ENCODE measurements around the gene PSMD14. TPM values are rescaled to one million over a fixed set of nuclear protein-coding genes. Genes with fewer than 3 reads are reported as not detected.

PSMD14 gene
- total RNA-seq, 2 donors from 2014 or later, result 6.6 to 26.2 TPM

DNA sequence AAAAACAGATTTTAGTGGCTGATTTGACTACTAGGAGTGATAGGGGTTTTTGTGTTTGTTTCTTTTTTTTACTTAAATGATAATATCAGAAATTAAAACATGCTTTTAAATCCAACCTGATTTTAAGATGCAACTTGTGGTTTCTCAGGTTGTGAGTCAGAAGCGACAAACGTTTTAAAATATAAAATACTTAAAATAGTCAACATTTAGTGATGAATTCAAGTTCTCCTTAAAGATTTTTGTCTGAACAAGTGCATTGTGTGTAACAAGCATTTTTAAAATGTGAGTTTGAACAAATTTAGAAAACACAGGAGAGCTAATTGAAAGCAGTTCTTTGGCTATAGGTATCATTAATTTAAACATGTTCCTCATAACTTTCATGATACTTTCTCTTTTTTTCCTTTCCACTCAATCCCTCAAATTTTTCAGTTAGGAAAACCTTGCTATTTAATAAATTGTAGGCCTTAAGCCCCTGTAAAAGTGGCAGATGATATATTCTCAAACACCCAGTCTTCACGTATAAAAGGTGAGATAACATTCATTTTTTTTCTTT lies 111.5 kb downstream of the PSMD14 start:
- H3K4me3 ChIP-seq, result no peak overlapping the region
- 57 to 68% methylated on average over 3 of the region's 3 CpGs for WGBS, 2 donors
- H3K27me3 ChIP-seq, result peaks cover 0 to 57% of the 10 kb centered on the region in 2 donors
- no peak overlapping the region for H3K27ac ChIP-seq
- H3K9me3 ChIP-seq, result no peaks in the 10 kb centered on the region
- TF ChIP-seq, protein P1, sequence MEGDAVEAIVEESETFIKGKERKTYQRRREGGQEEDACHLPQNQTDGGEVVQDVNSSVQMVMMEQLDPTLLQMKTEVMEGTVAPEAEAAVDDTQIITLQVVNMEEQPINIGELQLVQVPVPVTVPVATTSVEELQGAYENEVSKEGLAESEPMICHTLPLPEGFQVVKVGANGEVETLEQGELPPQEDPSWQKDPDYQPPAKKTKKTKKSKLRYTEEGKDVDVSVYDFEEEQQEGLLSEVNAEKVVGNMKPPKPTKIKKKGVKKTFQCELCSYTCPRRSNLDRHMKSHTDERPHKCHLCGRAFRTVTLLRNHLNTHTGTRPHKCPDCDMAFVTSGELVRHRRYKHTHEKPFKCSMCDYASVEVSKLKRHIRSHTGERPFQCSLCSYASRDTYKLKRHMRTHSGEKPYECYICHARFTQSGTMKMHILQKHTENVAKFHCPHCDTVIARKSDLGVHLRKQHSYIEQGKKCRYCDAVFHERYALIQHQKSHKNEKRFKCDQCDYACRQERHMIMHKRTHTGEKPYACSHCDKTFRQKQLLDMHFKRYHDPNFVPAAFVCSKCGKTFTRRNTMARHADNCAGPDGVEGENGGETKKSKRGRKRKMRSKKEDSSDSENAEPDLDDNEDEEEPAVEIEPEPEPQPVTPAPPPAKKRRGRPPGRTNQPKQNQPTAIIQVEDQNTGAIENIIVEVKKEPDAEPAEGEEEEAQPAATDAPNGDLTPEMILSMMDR (IDR thresholded peaks at IDR 0.05), result no peak
- TF ChIP-seq POLR2A (IDR thresholded peaks at IDR 0.05), result no peak
- ATAC-seq (no peak), DNase-seq (no peak)
- H3K36me3 ChIP-seq (replicated peaks in 1 of 2; ENCODE audit: insufficient read depth in 1 of 2, low read depth in 2 of 2), result no peaks in the 10 kb centered on the region
- intact Hi-C loops (cut with DNase I), result no loop called here
- H3K4me1 ChIP-seq, result peaks cover 54% of the 10 kb centered on the region

DNA sequence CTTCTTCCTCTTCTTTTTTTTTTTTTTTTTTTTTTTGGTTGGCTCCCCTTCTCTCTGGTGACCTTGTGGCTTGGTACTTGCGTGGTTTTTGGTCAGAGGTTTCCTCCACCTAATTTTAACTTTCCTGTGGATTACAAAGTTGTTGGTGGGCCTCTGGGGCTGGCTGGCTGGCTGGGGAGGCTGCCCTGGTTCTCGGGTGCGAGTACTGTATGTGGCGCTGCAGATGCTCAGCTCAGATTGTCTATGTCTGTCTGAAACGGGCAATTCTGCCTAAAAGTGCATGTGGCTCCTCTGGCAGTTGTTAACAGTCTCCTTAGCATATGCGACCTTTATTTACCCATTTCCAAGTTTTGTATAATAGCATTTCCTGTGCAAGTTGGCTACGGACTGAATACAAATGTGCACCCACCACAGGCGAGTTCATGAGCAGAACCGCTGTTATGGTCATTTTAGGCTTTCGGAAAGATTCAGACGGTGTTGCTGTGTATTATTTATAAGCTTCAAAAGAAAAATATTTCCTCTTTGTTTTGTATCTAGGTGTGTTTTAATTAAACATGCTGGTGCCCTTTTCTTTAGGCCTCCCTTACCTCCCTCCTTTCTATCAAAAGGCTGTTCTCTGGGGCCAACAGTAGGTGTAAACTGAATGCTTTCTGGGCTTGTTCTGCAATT lies 112.3 kb downstream of the PSMD14 start:
- Histone ChIP-seq H3K36me3 (replicated peaks in 1 of 2; ENCODE audit: insufficient read depth in 1 of 2, low read depth in 2 of 2) (no peaks in the 10 kb centered on the region), H3K27me3 (peaks cover 0 to 59% of the 10 kb centered on the region in 2 donors), H3K9me3 (no peaks in the 10 kb centered on the region), H3K4me1 (peaks cover 46% of the 10 kb centered on the region), H3K4me3 (no peak overlapping the region), H3K27ac (no peak overlapping the region)
- ATAC-seq (no peak), DNase-seq (no peak)
- TF ChIP-seq POLR2A (IDR thresholded peaks at IDR 0.05), result no peak
- TF ChIP-seq, protein P1 (IDR thresholded peaks at IDR 0.05), result no peak
- 50 to 57% methylated on average over 11 of the region's 11 CpGs for WGBS, 2 donors
- intact Hi-C loops (cut with DNase I), result no loop called here

DNA sequence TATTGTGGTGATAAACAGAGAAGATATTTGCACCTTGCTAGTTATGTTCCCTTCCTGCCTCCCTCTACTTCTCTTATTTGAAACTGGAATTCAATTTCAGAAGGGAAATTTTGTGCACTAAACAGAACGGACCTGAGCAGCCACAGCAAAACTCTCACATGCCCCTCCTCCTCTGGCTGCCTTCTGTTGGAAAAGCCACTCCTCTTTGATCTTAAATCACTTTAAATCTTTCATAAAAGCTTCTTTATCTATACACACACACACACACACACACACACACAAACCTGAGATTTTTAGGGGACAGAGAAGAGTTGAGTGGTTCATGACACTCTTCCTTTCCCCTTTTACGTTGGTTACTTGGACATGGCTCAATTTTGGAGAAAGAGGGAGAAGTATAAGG lies 113.5 kb downstream of the PSMD14 start:
- Histone ChIP-seq H3K27ac (no peak overlapping the region), H3K36me3 (replicated peaks in 1 of 2; ENCODE audit: insufficient read depth in 1 of 2, low read depth in 2 of 2) (no peaks in the 10 kb centered on the region), H3K4me1 (peaks cover 37% of the 10 kb centered on the region), H3K9me3 (no peaks in the 10 kb centered on the region), H3K27me3 (peaks cover 0 to 57% of the 10 kb centered on the region in 2 donors), H3K4me3 (no peak overlapping the region)
- intact Hi-C loops (cut with DNase I), result no loop called here
- WGBS, 2 donors, result 43 to 48% methylated on average over 2 of the region's 2 CpGs
- ATAC-seq (no peak), DNase-seq (no peak)
- no peak for TF ChIP-seq POLR2A (IDR thresholded peaks at IDR 0.05)
- TF ChIP-seq, protein P1 (IDR thresholded peaks at IDR 0.05), result no peak

DNA sequence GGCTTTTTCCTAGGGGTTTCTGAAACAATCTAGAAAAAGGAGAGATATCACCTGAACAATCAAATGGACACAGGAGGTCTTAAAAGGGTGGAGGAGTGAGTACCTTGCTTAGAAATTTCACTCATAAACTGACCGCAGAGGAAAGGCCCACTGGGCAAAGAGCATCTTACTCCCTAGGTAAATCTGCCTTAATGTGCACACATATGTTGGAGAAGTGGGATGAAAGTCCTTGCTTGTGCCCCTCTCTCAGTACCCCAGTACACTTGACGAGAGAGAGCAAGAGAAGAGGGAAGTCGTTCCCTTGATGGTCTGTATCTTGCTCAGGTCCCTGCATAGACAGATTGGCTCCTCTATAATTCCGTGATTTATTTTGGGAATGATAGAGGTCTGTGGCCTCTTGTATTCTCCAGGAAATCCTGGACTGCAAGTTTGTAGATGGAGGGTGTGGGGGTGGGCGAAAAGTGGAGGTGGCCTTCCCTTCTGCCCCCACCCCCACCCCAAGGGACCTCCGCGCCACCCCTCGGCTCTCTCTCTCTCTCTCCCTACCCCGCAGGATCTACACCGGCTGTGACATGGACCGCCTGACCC lies 114.7 kb downstream of the PSMD14 start:
- peaks cover 34% of the 10 kb centered on the region for H3K4me1 ChIP-seq
- intact Hi-C loops (cut with DNase I), result no loop called here
- DNase-seq, result no peak
- no peak for ATAC-seq
- H3K27ac ChIP-seq, result no peak overlapping the region
- WGBS, 2 donors, result 17 to 47% methylated on average over 8 to 11 of the region's 11 CpGs
- no peaks in the 10 kb centered on the region for H3K9me3 ChIP-seq
- peaks cover 0 to 59% of the 10 kb centered on the region in 2 donors for H3K27me3 ChIP-seq
- H3K4me3 ChIP-seq, result no peak overlapping the region
- H3K36me3 ChIP-seq (replicated peaks in 1 of 2; ENCODE audit: insufficient read depth in 1 of 2, low read depth in 2 of 2), result no peaks in the 10 kb centered on the region
- TF ChIP-seq POLR2A (IDR thresholded peaks at IDR 0.05), result no peak
- TF ChIP-seq, protein P1 (IDR thresholded peaks at IDR 0.05), result no peak

Data from body of pancreas (tissue), 4 donors.